ENCODE data around the gene P2RY12. TPM values are rescaled to one million over a fixed set of nuclear protein-coding genes. Genes with fewer than 3 reads are reported as not detected.

Gene P2RY12
- total RNA-seq, 1 donor from 2014 or later: 17.5 TPM

DNA sequence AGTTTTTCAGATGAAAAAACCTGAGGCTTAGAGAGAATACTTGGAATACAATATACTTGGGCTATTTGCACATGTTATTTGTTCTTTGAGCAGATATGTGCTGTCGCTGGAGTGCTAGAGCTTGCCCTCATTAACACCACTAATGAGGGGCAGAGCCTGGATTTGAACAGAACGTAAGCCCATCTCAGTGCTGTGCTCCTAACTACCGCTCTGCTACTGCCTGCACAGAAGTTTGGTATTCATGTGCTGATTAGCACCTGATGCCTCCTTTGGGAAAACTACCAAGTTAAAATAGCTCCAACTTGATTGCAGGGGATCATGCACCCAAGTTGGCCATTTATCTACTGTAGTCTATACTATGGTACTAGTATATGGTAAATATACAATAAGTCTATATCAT, 71.6 kb downstream of the P2RY12 start:
- FAIRE-seq (no peak), DNase-seq (ENCODE audit: low spot score in 2 of 2) (no peak)

- FAIRE-seq: no peak
These were observed 75.0 kb downstream of the P2RY12 start for GRCh38 chr3:151309566-151309965.

DNA sequence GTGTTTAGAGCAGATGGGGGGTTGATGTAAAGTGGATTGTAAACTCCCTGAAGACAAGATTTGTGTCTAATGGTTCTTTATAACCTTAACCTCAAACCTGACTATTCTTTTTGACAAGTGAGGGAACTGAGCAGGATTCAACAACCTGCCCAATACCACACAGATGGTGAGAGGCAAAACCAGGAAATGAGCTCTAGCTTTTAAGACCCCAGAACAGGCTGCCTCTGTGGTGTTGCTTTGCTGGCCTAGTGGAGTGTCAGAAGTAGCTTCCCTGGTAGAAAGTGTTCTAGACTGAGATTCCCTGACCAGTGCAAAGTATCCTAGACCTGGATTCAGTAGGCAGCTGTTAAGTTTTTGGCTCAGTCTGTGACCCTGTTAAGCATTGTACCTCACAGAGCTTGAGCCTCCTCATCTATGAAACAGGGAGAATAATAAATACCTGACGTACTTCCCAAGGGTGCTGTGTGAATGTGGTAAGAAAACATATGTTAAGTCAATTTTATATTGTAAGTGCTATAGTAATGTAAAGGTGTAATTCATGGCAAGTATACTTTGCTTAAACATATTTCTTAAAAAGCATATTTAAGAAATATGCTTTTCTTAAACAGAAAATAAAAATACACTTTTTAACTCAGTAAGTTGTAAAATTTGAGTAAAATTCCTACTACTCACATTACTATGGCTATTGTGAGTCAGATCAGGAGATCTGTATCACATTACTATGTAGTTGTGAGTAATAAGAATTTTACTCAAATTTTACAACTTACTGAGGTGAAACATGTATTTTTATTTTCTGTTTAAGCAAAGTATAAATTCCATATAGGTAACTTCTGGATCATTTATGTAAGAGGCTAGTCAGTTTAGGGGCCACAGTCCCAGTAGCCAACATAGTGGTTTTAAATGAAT, 76.7 kb downstream of the P2RY12 start:
- DNase-seq (ENCODE audit: low spot score in 2 of 2) (no peak), FAIRE-seq (no peak)

More at GRCh38 chr3:151309566-151309965, 75.0 kb downstream of the P2RY12 start:
- no peak for DNase-seq (ENCODE audit: low spot score in 2 of 2)

GRCh38 chr3:151307131-151307530, 77.4 kb downstream of the P2RY12 start:
- DNase-seq (ENCODE audit: low spot score in 2 of 2) (no peak), FAIRE-seq (no peak)

DNA sequence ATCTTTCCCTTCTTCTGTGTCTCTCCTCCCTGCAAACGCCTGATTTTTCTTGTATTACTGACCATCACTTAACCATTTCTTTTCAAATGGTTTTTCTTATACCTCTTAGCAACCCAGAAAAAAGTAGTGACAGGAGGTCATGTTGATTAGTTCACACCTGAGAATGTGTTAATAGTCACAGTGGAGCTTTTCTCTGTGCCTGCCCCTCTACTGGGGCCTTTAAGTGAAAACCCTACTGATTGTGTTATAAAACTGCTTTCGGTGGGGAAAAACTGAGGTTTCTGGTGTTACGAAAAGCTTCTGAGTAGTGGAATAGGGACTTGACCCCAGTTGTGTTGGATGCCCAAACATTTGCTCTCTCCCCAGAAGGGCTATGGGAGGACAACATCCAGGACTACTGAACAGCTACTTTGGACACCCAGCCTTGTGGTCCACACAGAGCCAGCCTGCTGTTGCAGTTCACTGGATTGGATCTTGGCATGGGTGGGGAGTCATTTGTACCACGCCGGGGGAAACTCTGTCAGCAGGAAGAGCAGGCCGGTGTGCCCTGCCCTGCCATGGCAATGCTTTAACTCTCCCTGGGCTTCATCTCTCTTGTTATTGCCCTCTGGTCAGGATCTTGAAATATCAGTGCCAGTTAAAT, 78.3 kb downstream of the P2RY12 start:
- FAIRE-seq: no peak
- DNase-seq (ENCODE audit: low spot score in 2 of 2): no peak

DNA sequence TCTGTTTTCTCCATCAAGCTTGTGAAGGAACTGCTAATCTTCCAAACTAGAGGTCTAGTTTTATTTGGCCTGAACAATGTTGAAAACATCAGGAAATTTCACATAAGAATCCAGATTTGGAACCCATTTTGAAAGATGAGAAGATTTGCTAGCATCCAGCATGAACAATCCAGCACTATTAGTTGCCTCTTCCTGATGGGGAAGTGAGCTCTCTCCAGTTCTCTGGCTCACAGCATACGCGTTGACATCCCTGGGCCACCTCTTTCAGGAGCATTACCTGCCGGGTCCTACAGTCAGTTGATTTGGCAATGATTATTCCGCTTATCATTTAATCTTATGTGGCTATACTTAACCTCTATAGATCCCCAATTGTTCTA, 78.8 kb downstream of the P2RY12 start:
- DNase-seq (ENCODE audit: low spot score in 2 of 2) (no peak), FAIRE-seq (no peak)

DNA sequence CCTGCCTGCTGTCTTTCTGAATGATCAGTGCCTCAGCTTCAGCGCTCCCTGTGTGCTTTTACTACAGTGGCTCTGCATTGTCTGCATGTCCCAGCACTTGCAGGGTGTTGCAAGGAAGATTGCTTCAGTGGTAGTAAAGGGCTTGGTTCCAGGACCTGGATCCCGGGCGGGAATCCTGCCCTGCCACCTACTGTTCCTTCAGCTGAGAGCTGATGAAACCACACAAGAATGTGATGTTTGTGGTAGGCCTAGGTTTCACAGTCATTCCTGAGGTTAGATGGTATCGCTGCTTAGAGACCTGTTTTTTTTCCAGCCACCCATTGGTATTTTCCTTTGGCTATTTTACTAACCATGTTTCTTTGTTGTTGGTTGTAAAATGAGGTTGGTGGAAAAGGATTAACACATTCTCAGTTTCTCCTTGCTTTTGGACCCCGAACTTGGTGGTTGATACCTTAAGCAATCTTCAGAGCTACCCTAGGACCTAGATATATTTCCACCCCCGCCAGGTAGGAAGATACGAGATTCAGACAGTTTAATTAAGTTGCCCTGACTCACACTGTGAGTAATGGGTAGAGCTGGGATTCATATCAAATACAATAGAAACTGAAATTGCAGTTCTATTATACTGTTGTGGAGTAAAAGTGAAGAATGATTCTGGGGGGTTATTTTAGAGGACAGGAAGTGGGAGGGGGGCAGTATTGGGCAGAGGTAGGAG, 79.3 kb downstream of the P2RY12 start:
- FAIRE-seq: no peak
- no peak for DNase-seq (ENCODE audit: low spot score in 2 of 2)

GRCh38 chr3:151303751-151304150, 80.8 kb downstream of the P2RY12 start:
- FAIRE-seq (no peak), DNase-seq (ENCODE audit: low spot score in 2 of 2) (no peak)

DNA sequence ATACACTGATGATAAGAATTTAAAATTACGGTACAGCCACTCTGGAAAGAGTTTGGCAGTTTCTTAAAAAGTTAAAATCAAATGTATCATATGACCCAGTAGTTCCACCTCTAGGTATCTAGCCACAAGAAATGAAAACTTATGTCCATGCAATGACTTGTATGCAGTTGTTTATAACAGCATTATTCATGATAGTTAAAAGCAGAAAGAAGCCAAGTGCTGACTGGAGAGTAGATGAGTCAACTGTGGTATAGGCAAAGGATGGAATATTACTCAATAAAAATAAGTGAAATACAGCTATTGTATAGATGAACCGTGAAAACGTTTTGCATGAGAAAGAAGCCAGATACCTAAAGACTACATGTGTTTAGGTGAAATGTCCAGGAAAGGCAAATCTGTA, 82.8 kb downstream of the P2RY12 start:
- DNase-seq (ENCODE audit: low spot score in 2 of 2) (no peak), FAIRE-seq (no peak)

DNA sequence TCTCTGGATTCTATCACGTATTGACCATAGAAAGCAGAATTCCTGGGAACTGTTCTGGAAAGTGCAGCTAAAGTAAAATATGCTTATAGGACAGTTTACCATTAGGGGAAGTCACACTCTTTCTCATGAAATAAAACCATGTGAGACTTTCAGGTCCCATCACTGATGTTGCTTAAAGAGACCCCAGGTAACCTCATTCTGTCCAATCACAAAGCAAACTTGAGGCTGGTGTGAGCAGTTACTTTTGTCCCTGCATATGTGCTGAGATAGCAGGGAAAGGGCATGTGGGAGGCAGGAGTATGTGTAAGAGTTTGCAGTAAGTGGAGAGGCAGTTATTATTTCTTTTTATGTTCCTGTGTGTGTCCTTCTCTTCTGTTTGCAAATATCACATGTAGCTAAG, 84.0 kb downstream of the P2RY12 start:
- no peak for FAIRE-seq

DNA sequence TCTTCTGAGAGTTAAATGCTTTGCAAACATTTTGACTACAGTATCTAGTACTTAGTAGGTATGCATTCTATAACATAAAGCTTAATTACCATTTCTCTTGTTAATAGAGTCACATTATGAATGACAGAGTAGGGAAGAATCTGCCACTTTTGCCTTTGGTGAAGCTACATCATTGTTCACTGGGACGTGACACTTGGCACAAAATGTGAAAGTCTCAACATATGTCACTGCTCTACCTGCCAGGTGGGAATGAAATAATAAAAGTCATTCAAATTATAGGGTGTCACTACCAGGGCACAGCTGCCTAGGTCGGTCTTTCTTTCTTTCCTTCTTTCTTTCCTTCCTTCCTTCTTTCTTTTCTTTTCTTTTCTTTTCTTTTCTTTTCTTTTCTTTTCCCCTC, 85.5 kb downstream of the P2RY12 start:
- no peak for FAIRE-seq
- no peak for DNase-seq (ENCODE audit: low spot score in 2 of 2)

More for the DNA sequence above, 84.0 kb downstream of the P2RY12 start:
- no peak for DNase-seq (ENCODE audit: low spot score in 2 of 2)

GRCh38 chr3:151297429-151297828, 87.1 kb downstream of the P2RY12 start:
- DNase-seq (ENCODE audit: low spot score in 2 of 2) (no peak), FAIRE-seq (no peak)

- no peak for FAIRE-seq
These were observed 88.3 kb downstream of the P2RY12 start for GRCh38 chr3:151296226-151296625.

DNA sequence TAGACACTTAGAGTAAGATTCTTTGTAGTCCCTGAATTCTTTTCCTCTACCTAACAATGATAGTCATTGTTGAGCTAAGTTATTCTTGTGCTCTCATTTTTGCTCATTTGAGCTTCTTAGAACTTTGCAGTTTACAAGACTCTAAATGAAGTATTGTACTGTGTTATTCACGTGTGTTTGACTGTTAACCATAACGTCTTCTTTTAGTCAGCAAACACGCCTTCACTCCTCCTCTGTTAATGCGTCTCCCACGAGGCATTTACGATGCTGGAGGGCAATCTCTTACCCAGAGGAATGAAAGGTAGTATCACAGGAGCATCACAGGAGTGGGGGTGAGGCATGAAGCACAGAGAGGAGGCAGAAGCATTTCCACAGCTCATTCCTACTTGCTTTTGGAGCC, 91.4 kb downstream of the P2RY12 start:
- FAIRE-seq: no peak
- DNase-seq (ENCODE audit: low spot score in 2 of 2): no peak

More at GRCh38 chr3:151296226-151296625, 88.3 kb downstream of the P2RY12 start:
- DNase-seq (ENCODE audit: low spot score in 2 of 2): no peak

- FAIRE-seq (no peak), DNase-seq (ENCODE audit: low spot score in 2 of 2) (no peak)
These were observed 93.9 kb downstream of the P2RY12 start for GRCh38 chr3:151290673-151291072.

DNA sequence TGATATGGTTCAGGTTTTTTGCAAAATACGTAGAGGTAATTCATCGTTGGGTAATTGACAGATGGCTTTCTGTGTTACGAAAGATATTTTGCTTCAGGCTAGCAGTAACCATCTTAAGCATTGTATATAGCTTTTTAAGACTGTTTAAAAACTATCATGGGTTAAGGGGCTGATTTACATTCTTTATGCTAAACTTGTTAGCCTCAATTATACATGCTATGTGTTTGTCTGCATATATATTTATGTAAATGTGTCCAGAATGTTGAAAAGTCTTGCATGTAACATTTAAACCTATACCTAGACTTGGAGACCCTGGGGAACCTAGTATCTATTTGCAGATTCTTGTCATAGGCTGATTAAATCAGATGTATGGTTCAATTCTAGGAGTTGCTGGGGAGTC, 95.1 kb downstream of the P2RY12 start:
- no peak for DNase-seq (ENCODE audit: low spot score in 2 of 2)
- FAIRE-seq: no peak

Other genes with a start within 250 kb of the P2RY12 start
- not detected for gene GPR171, start 181.5 kb downstream of the P2RY12 start, total RNA-seq
- gene P2RY14, start 106.2 kb downstream of the P2RY12 start, total RNA-seq: 1.2 TPM
- not detected for gene GPR87, start 67.9 kb downstream of the P2RY12 start, total RNA-seq
- 1.6 TPM for gene P2RY13, start 55.2 kb downstream of the P2RY12 start, total RNA-seq
- 0.82 TPM for gene IGSF10, start 76.3 kb upstream of the P2RY12 start, total RNA-seq

Data from frontal cortex (tissue), 4 donors.